ENCODE measurements around the gene GATAD2A.

DNA sequence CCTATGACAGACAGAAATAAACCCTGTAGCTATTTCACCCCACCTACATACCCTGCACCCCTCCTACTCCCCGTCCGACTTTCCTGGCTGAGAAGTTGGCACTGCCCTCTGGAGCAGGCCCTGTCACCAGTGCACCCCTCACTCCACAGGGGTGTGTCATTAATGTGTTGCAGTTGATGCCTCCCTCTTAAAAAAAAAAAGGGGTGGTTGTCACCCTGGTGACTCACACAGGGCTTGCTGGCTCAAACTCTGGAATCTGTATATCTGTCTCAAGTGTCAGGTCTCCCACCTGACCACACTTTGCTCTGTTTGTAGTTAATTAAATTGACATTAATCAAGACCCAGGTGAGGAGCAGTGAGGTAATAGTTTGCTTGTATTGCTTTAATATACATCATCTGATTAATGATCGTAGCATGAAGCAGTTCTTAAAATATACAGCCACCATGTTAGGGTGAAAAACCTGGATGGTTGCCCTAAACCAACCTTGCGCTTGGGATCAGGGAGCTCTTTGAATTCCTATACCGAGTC is 2.0 kb upstream of the GATAD2A start:
- TF ChIP-seq, protein P1, sequence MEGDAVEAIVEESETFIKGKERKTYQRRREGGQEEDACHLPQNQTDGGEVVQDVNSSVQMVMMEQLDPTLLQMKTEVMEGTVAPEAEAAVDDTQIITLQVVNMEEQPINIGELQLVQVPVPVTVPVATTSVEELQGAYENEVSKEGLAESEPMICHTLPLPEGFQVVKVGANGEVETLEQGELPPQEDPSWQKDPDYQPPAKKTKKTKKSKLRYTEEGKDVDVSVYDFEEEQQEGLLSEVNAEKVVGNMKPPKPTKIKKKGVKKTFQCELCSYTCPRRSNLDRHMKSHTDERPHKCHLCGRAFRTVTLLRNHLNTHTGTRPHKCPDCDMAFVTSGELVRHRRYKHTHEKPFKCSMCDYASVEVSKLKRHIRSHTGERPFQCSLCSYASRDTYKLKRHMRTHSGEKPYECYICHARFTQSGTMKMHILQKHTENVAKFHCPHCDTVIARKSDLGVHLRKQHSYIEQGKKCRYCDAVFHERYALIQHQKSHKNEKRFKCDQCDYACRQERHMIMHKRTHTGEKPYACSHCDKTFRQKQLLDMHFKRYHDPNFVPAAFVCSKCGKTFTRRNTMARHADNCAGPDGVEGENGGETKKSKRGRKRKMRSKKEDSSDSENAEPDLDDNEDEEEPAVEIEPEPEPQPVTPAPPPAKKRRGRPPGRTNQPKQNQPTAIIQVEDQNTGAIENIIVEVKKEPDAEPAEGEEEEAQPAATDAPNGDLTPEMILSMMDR (IDR thresholded peaks at IDR 0.05): no peak
- TF ChIP-seq POLR2A (IDR thresholded peaks at IDR 0.05): no peak
